SKM-1 treated with dmso at 0.1 percent for 144 hours (cell line): Measurements from ENCODE around the gene MTX1.
"Not testable (repeated sequence)": the region's sequence is repeated elsewhere in the genome, so short reads cannot be mapped to it uniquely, and the experiment has no call there.

ENCODE experiments used
- DNase-seq: peaks from one replicate; lab custom pipeline; 2025; ENCODE audit not compliant: unreplicated experiment; lab: John Stamatoyannopoulos, UW

The MTX1 gene

GRCh38 chr1:155186794-155187455 lies 21.6 kb upstream of the MTX1 start:
- DNase-seq, result no peak

GRCh38 chr1:155187456-155187891 lies 21.0 kb upstream of the MTX1 start:
- DNase-seq, result no peak

GRCh38 chr1:155188268-155188667 lies 20.2 kb upstream of the MTX1 start:
- DNase-seq, result no peak

- DNase-seq, result not testable (repeated sequence)
Measured at GRCh38 chr1:155189926-155190325, 18.6 kb upstream of the MTX1 start.

- no peak for DNase-seq
Measured at GRCh38 chr1:155191904-155192303, 16.6 kb upstream of the MTX1 start.

GRCh38 chr1:155192346-155193274 lies 15.9 kb upstream of the MTX1 start:
- DNase-seq, result no peak

- peak; percentile 94 for DNase-seq
Measured at GRCh38 chr1:155193275-155193990, 15.1 kb upstream of the MTX1 start.

GRCh38 chr1:155193991-155194240 lies 14.6 kb upstream of the MTX1 start:
- DNase-seq, result not testable (repeated sequence)

GRCh38 chr1:155195201-155196102 lies 13.0 kb upstream of the MTX1 start:
- no peak for DNase-seq

GRCh38 chr1:155196103-155196892 lies 12.2 kb upstream of the MTX1 start:
- DNase-seq, result no peak

GRCh38 chr1:155196893-155197638 lies 11.4 kb upstream of the MTX1 start:
- no peak for DNase-seq

GRCh38 chr1:155197901-155198546 lies 10.5 kb upstream of the MTX1 start:
- DNase-seq, result no peak

GRCh38 chr1:155198547-155198906 lies 10.0 kb upstream of the MTX1 start:
- DNase-seq, result no peak

- DNase-seq, result no peak
Measured at GRCh38 chr1:155199792-155200191, 8.7 kb upstream of the MTX1 start.

- no peak for DNase-seq
Measured at GRCh38 chr1:155200920-155201319, 7.6 kb upstream of the MTX1 start.

GRCh38 chr1:155202198-155202597 lies 6.3 kb upstream of the MTX1 start:
- DNase-seq, result no peak

- DNase-seq, result no peak
Measured at GRCh38 chr1:155202731-155203515, 5.6 kb upstream of the MTX1 start.

GRCh38 chr1:155205035-155205434 lies 3.5 kb upstream of the MTX1 start:
- DNase-seq, result no peak
